Right atrium auricular region (tissue), 2 donors: ENCODE measurements around the gene ASIC5. TPM values are rescaled to one million over a fixed set of nuclear protein-coding genes. Genes with fewer than 3 reads are reported as not detected.
"Not testable (repeated sequence)": the region's sequence is repeated elsewhere in the genome, so short reads cannot be mapped to it uniquely, and the experiment has no call there.

Experiments
- DNase-seq: peaks from one replicate; pipeline ENCODE4 v3.0.0-alpha.2; 2019; ENCODE audit warnings: low spot score
- H3K27ac ChIP-seq, 2 donors: fragments of 200-600 bp; sonication (generic); 1 replicate in 1 of 2; 2 replicates in 1 of 2; pipeline ENCODE4 v1.5.1; 2016 to 2019
- H3K27me3 ChIP-seq, 2 donors: fragments of 200-600 bp; sonication (generic); one replicate each; pipeline versions ENCODE4 v1.5.1 to v1.6.0; 2017 to 2019
- H3K36me3 ChIP-seq: fragments of 200-600 bp; sonication (generic); one replicate; pipeline ENCODE4 v1.5.1; 2016
- H3K4me1 ChIP-seq, 2 donors: fragments of 200-600 bp; sonication (generic); one replicate each; pipeline versions ENCODE4 v1.5.1 to v1.6.0; 2017 to 2019
- H3K4me3 ChIP-seq, 2 donors: fragments of 200-600 bp; sonication (generic); 1 replicate in 1 of 2; 2 replicates in 1 of 2; pipeline ENCODE4 v1.5.1; 2017 to 2019; ENCODE audit warnings: mild to moderate bottlenecking in 1 of 2, moderate library complexity in 1 of 2
- H3K9me3 ChIP-seq, 2 donors: fragments of 200-600 bp; sonication (generic); one replicate each; pipeline ENCODE4 v1.5.1; 2019
- CTCF ChIP-seq, 2 donors: fragments of 200-600 bp; sonication (generic); IDR thresholded peaks; one replicate each; pipeline ENCODE4 v1.5.1; 2019; ENCODE audit warnings: antibody characterized with exemption in 2 of 2
- total RNA-seq, 2 donors: library from RNA; depleted of rRNA; stranded (reverse); fragments of >200 nt; gene quantifications; one replicate each; pipeline ENCODE4 v1.1.0, GENCODE V29; 2016

Gene ASIC5
- total RNA-seq, 2 donors from 2014 or later = not detected

GRCh38 chr4:155799116-155799793 lies 66.8 kb downstream of the ASIC5 start:
- Histone ChIP-seq H3K9me3 (no peaks in the 10 kb centered on the region), H3K4me3 (no peak overlapping the region), H3K36me3 (peaks cover 14% of the 10 kb centered on the region), H3K27ac (no peak overlapping the region), H3K4me1 (no peaks in the 10 kb centered on the region), H3K27me3 (no peaks in the 10 kb centered on the region)
- no peak for DNase-seq
- no peak for TF ChIP-seq CTCF (IDR thresholded peaks at IDR 0.05)

GRCh38 chr4:155797581-155797980 lies 68.5 kb downstream of the ASIC5 start:
- H3K27ac ChIP-seq, H3K27me3 ChIP-seq, DNase-seq, H3K4me1 ChIP-seq, H3K36me3 ChIP-seq, H3K9me3 ChIP-seq, H3K4me3 ChIP-seq: not testable (repeated sequence)

GRCh38 chr4:155795991-155796390 lies 70.1 kb downstream of the ASIC5 start:
- H3K4me3 ChIP-seq = no peak overlapping the region
- no peaks in the 10 kb centered on the region for H3K27me3 ChIP-seq
- no peaks in the 10 kb centered on the region for H3K36me3 ChIP-seq
- H3K9me3 ChIP-seq = no peaks in the 10 kb centered on the region
- no peak overlapping the region for H3K27ac ChIP-seq
- H3K4me1 ChIP-seq = no peaks in the 10 kb centered on the region
- DNase-seq = no peak
- peak; percentile 2 to 39 for TF ChIP-seq CTCF (IDR thresholded peaks at IDR 0.05)

GRCh38 chr4:155794589-155795236 lies 71.4 kb downstream of the ASIC5 start:
- Histone ChIP-seq H3K27me3 (no peaks in the 10 kb centered on the region), H3K9me3 (no peaks in the 10 kb centered on the region), H3K27ac (no peak overlapping the region), H3K4me3 (no peak overlapping the region), H3K4me1 (no peaks in the 10 kb centered on the region), H3K36me3 (no peaks in the 10 kb centered on the region)
- no peak for TF ChIP-seq CTCF (IDR thresholded peaks at IDR 0.05)
- no peak for DNase-seq

DNA sequence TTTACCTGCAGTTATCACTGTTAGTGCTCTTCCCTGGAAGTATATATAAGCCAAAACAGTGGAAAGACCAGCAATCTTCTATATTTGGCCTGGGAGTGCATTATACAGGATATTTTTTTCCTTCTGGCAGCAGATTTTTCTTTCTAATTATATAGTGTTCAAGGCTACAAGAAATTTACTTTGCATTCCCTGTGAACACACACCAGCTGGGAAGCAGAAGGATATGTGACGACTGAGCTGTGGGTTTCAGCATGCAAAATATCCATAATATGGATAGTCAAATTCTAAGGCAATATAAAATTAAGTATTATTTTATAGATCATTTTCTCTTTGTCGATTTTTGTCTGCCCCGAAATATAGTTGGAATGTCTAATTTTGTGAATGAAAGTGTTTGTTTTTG lies 76.1 kb downstream of the ASIC5 start:
- Histone ChIP-seq H3K4me3 (no peak overlapping the region), H3K9me3 (no peaks in the 10 kb centered on the region), H3K36me3 (no peaks in the 10 kb centered on the region), H3K27me3 (no peaks in the 10 kb centered on the region), H3K4me1 (no peaks in the 10 kb centered on the region), H3K27ac (no peak overlapping the region)
- DNase-seq = no peak
- no peak for TF ChIP-seq CTCF (IDR thresholded peaks at IDR 0.05)

DNA sequence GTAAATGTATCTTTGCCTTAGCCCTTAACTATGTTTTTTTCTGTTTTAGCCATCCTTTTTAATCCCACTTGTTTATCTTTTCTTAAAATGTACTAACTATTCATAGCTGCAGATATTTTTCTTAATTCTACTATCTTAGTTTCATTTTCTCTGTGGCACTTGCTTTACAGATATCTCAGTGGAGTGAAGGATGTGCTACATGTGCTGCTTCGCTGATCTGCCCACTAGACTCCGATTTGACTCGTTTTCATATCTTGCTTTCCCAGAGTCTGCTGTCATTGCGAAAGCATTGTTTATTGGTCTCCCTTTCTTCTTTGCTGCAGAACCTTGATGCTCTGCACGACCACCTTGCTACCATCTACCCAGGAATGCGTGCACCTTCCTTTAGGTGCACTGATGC lies 76.7 kb downstream of the ASIC5 start:
- Histone ChIP-seq H3K36me3 (no peaks in the 10 kb centered on the region), H3K4me3 (peak overlapping the region in 1 of 2 donors; percentile 14), H3K4me1 (no peaks in the 10 kb centered on the region), H3K27ac (no peak overlapping the region), H3K9me3 (no peaks in the 10 kb centered on the region), H3K27me3 (no peaks in the 10 kb centered on the region)
- no peak for DNase-seq
- TF ChIP-seq CTCF (IDR thresholded peaks at IDR 0.05) = no peak
